ENCODE measurements around the gene NOS2.

- no peak for TF ChIP-seq CBFB (CRISPR knock-in tag; IDR thresholded peaks at IDR 0.05; ENCODE audit: low read depth)
- TF ChIP-seq, protein P1, sequence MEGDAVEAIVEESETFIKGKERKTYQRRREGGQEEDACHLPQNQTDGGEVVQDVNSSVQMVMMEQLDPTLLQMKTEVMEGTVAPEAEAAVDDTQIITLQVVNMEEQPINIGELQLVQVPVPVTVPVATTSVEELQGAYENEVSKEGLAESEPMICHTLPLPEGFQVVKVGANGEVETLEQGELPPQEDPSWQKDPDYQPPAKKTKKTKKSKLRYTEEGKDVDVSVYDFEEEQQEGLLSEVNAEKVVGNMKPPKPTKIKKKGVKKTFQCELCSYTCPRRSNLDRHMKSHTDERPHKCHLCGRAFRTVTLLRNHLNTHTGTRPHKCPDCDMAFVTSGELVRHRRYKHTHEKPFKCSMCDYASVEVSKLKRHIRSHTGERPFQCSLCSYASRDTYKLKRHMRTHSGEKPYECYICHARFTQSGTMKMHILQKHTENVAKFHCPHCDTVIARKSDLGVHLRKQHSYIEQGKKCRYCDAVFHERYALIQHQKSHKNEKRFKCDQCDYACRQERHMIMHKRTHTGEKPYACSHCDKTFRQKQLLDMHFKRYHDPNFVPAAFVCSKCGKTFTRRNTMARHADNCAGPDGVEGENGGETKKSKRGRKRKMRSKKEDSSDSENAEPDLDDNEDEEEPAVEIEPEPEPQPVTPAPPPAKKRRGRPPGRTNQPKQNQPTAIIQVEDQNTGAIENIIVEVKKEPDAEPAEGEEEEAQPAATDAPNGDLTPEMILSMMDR (IDR thresholded peaks at IDR 0.05), result no peak
- TF ChIP-seq, protein P2, sequence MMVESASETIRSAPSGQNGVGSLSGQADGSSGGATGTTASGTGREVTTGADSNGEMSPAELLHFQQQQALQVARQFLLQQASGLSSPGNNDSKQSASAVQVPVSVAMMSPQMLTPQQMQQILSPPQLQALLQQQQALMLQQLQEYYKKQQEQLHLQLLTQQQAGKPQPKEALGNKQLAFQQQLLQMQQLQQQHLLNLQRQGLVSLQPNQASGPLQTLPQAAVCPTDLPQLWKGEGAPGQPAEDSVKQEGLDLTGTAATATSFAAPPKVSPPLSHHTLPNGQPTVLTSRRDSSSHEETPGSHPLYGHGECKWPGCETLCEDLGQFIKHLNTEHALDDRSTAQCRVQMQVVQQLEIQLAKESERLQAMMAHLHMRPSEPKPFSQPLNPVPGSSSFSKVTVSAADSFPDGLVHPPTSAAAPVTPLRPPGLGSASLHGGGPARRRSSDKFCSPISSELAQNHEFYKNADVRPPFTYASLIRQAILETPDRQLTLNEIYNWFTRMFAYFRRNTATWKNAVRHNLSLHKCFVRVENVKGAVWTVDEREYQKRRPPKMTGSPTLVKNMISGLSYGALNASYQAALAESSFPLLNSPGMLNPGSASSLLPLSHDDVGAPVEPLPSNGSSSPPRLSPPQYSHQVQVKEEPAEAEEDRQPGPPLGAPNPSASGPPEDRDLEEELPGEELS (CRISPR knock-in tag; IDR thresholded peaks at IDR 0.05), result no peak
Measured at GRCh38 chr17:27825459-27825858, 25.1 kb upstream of the NOS2 start.

Measured in WTC11 (cell line).